CD1c-positive myeloid dendritic cell (primary cell): ENCODE measurements around the gene ZNF516.

ENCODE experiments used
- DNase-seq: peaks from one replicate; pipeline ENCODE4 v3.0.0-alpha.2; 2016; ENCODE audit errors: extremely low spot score

ZNF516 gene

DNA sequence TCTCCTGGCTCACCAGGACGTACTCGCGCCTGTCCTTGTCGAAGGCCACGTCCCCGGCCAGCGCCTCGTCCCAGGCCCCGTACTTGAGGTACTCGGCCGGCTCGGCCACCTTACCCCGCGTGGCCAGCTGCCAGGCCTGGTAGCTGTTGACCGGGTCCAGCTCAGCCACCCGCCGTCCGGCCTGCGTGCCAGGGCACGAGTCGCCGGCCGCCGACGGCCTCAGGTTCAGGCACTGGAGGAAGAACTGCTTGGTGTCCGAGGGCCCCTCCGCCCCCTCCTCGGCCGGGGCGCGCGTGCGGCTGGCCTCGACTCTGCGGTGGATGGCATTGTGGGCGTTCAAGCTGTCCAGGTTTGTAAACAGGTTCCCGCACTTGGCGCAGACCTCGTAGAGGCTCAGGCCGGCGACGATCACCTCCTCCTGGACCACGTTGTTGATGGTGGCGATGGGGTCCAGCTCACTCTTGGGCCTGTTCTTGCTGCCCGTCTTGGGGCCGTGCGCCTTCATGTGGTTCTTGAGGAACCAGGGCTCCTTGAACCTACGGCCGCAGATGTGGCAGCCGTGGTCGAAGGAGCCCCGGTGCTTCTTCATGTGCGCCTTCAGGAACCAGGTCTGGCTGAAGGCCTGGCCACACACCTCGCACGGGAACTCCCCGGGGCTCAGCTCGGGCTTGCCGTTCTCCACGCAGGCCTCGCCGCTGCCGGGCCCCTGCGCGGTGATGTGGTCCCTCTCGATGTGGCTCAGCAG is 53.2 kb downstream of the ZNF516 start:
- no peak for DNase-seq

DNA sequence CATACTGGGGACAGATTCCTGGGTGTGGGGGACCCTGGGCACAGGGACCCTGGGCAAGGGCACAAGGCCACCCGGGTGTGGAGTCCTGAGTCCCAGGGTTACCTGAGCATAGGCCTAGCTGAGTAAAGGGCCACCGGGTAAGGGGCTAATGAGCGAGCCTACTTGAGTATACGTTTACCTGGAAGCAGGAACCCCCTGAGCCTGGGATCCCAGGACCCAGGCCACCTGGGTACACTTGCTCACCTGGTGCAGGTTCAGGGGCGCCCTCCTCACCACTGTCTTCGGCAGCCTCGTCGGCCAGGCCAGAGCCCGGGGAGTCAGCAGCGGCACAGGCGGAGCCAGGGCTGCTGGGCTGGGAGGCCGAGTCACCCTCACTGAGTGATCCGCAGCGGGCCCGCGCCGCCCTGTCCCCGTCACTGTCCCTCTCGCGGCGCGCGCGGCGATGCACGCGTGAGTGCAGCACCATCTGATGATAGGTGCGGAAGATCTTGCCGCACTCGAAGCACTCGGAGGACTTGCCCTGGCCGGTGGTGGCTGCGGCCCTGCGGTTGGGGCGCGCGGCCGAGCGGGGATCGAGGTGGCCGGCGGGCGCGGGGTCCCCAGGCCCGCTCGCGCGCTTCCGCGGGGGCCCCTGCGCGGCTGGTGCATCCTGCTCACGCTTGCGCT is 53.9 kb downstream of the ZNF516 start:
- no peak for DNase-seq

GRCh38 chr18:76437910-76438309 is 57.1 kb downstream of the ZNF516 start:
- DNase-seq: no peak

- DNase-seq: no peak
Measured at GRCh38 chr18:76437011-76437410, 58.0 kb downstream of the ZNF516 start.

DNA sequence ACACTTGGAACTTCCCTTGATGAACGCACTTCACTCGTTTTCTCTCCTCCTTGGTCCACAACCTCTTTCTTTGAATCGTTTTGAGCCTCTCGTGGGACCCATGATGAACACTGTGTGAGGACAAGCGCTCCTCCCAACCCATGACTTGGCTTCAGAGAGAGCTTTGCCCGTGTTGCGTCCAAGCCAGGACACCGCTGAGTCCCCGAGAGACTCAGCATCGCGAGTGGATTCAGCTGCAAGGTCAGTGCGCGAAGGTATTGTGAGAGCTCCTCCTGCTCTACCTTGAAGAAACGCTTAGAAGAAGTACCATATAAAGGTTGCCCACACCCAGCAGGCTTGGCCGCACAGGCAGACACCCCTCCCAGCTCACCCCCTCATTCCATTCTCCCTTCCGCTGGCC is 58.7 kb downstream of the ZNF516 start:
- no peak for DNase-seq

DNA sequence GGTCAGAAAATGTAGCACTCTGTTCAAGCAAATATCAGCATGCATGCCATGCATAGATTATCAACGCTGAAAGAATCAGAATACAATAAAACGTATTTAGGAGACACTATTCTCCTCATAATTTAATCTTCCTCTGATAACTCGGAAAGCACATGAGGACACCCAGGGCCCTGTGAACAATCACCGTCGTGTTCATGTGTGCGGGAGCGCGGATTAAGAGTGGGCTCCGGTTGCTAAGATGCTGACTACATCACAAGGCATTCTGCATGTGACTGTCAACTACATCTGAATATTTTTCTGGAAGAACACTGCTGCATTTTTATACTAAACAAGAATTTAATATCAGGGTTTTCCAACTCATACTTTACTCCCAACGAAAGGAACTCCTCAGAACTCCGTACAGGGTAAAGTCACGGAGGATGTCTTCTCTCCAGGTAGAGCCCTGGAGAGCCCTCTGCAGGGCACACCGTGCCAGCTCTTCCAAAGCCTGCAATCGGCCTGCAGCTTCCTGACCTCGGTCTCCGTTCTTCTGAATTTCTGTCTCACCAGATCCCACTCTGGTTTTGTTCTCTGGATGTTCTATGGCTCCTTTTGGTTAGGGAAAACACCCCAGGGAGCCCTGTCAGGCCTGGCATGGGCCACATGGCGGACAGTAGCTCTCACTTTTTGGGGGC is 59.6 kb downstream of the ZNF516 start:
- no peak for DNase-seq

- no peak for DNase-seq
Measured at GRCh38 chr18:76434452-76434851, 60.6 kb downstream of the ZNF516 start.

DNA sequence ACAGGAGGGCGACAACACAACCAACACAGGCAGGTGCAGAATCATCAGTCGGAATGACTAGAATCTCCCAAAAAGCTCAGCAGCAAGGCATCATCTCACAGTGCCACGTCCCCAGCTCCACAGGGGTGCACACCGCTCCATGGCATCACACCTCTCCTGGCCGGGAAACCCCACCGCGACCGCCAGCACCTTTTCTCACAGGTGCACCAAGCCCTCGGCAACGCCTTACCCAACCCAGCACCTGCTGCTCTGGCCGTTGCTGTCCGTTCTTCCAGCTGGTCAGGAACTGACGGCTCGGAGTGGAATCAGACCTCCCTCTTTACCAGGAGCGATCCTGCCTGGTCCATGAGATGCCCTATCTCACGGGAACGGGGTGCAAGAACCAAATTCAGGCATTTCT is 61.3 kb downstream of the ZNF516 start:
- no peak for DNase-seq

- no peak for DNase-seq
Measured at GRCh38 chr18:76432970-76433767, 61.9 kb downstream of the ZNF516 start.

GRCh38 chr18:76432274-76432755 is 62.7 kb downstream of the ZNF516 start:
- DNase-seq: no peak

- no peak for DNase-seq
Measured at GRCh38 chr18:76431437-76432273, 63.4 kb downstream of the ZNF516 start.

DNA sequence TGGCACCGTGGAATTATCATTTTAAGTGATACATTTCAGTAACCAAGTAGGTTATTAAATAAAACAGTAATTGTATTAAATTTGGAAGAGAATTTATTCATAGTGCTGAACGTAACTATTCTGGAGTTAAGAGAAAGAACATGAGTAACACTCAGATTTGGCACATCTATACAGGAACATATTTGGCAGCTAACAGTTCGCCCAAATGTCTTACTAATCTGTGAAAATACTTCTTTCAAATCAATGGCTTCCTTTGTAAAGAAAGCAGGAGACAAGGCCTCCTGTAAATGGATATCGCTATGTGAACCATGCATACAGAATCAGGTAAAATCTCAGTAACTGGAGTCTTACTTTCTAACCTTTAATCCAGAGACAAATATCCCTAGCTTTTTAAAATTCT is 64.4 kb downstream of the ZNF516 start:
- no peak for DNase-seq

DNA sequence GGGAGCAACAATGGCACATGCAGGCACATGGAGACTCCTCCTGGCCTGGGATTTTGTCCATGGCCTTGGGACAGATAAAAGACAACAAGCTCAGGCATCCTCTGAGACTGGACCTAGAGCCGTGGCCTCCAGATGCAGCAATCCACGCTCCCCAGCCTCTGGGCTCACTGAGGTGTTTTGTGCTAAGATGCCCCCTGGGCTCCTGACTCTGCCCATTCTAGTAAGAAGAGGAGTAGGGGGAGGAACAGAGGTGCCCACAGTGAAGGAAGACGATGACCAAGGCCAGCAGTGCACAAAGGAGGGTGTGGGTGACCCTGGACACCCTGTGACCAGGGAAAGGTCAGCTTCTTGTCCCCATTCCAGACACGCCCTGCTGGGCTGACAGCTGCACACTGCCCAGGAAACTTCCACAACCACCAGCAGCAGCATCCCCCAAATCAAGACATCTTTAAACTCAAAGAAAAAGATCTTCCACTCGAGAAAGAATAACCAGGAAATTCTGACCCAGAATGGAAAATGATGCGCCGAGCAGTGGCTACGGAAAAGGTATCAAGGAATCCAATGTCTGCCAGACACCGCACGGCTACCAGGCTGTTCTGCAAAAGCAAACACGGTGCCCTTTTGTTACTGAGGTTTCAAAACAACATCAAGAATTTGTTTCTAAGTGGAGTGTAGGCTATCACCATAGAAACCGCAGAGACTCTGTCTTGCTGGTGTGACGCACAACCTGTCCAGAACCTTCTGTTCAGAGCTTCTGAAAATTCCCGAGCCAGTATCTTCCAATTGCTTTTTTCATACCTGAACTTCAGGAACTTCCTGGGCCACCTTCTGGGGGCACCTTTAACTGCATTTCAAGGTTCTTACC is 65.5 kb downstream of the ZNF516 start:
- DNase-seq: no peak

DNA sequence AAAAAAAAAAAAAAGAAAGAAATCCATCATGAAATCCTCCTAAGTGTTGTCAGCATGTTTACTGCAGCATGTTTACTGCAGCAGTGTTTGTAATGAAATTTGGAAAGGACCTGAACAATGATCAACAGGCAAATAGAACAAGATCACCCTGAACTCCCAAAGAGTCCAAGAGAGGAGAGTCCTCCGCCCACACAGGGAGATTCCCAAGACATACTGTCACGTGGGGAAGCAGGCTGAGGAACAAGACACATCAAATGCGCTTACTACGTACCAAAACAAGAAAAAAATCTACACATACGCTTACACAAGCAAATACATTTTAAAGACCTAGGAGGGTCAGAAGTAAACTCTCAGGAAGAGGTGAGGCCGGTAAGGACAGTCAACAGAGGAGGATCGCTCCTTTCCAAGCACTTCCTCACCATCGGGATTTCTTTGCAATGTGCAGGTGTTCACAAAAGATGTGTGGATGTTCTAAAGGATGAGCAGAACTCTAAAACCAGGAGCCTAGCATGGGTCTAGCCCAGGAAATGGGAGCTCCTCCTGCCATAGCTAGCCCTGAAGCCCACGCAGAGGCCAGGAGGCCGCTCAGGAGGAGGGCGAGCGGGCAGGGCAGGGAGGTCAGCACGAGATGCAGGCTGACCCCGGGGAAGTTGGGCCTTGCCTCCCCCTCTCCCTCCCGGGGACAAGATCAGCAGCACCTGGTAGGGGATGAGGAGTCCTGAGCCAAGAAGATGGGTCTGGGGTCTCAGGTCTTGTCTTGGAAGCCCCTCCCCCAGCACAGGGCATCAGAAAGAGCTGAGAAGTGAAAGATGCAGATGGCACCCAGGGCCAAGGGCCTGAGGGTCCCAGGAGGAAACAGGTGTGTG is 66.4 kb downstream of the ZNF516 start:
- DNase-seq: peak; percentile 52

GRCh38 chr18:76426737-76427305 is 68.2 kb downstream of the ZNF516 start:
- DNase-seq: no peak

DNA sequence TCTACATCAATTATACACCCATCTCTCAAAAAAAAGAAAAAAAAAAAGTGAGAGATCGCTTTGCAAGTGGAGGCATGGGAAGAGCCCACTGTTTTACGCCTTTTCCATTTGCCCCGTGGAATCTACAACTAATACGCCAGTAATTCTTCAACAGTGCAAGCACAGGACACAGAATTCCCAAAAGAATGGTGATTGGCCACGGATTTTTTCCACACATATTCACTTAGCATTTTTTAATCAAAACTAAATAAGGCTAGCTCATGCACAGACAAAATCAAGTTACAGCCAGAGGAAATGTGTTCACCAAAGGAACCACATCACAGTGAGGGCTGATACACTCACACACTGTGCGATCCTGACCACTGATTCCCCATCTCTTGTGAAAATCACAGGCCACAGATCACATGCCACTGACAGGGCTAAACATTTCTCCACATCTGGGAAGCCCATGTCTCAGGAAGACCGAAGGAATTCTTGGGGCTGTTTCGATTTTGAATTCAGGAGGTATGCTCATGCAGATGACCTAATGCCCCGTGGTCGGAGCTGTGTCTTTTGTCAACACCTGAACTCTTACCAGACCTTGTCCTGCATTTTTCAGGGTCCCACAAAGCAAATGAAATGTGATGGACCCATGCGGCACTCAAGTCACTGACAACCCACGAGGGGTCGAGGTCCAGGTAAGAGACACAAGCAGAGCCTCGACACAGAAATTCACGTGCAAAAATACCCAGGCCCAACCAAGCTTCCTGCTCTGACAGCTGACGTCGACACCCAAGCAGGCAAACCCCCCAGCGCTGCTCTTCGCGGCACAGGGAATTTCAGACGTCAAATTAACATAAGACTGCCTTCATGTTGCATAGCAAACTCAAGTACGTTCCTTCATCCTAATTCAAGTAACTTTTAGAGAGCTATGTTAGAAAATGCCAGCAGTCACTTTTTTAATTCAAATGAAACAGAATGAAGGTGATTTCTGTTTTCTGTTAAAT is 69.6 kb downstream of the ZNF516 start:
- no peak for DNase-seq

DNA sequence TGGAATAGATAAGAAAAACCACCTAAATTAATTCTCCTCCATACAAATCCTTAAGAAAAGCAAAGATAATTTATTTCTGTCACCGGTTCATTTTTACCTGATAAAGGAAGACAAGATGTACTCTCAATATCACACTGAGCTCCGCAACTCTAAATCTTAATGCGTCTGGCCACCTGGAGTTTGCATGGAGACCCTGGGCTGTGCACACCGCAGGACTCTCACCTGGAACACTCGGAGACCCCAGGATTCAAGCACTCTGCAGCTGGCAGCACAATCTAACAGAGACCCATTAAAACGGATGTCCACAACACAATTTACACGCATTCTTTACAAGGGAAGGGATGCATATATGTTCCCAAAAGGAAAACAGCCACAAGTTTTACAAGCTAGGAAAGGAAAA is 72.2 kb downstream of the ZNF516 start:
- no peak for DNase-seq

GRCh38 chr18:76422121-76422520 is 72.9 kb downstream of the ZNF516 start:
- no peak for DNase-seq
